Neural progenitor cell (in vitro differentiated cells): ENCODE data around the gene WDR3.

ENCODE experiments used
- EZH2 ChIP-seq: fragments of 200-600 bp; sonication (generic); IDR thresholded peaks from 2 replicates; pipeline ENCODE4 v1.6.1; 2017; ENCODE audit warnings: antibody characterized with exemption, mild to moderate bottlenecking, moderate library complexity
- EZH2phosphoT487 ChIP-seq: fragments of 200-600 bp; sonication (generic); IDR thresholded peaks from 2 replicates; pipeline ENCODE4 v1.6.1; 2017; ENCODE audit warnings: antibody characterized with exemption
- TF ChIP-seq, protein P1 (sequence below): fragments of 200-600 bp; sonication (generic); IDR thresholded peaks from 2 replicates; pipeline ENCODE4 v1.5.1; 2017; ENCODE audit warnings: antibody characterized with exemption, mild to moderate bottlenecking

DNA sequence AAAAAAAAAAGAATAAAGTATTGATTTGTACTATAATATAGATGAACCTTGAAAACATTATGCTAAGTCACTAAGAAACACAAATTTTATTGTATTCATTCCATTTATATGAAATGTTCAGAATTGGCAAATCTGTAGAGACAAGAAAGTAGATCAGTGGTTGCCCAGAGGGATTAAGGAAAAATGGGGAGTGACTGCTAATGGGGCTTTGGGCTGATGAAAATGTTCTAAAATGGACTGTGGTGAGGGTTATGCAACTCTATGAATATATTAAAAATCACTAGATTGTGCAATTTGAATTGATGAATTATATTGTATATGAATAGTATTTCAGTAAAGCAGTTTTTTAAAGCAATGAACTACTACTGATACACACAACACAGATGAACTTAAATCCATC lies 10.2 kb upstream of the WDR3 start:
- TF ChIP-seq, protein P1, sequence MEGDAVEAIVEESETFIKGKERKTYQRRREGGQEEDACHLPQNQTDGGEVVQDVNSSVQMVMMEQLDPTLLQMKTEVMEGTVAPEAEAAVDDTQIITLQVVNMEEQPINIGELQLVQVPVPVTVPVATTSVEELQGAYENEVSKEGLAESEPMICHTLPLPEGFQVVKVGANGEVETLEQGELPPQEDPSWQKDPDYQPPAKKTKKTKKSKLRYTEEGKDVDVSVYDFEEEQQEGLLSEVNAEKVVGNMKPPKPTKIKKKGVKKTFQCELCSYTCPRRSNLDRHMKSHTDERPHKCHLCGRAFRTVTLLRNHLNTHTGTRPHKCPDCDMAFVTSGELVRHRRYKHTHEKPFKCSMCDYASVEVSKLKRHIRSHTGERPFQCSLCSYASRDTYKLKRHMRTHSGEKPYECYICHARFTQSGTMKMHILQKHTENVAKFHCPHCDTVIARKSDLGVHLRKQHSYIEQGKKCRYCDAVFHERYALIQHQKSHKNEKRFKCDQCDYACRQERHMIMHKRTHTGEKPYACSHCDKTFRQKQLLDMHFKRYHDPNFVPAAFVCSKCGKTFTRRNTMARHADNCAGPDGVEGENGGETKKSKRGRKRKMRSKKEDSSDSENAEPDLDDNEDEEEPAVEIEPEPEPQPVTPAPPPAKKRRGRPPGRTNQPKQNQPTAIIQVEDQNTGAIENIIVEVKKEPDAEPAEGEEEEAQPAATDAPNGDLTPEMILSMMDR: no peak
- TF ChIP-seq EZH2 (no peak), EZH2phosphoT487 (no peak)
